ENCODE measurements around the gene WNT1.

The WNT1 gene

DNA sequence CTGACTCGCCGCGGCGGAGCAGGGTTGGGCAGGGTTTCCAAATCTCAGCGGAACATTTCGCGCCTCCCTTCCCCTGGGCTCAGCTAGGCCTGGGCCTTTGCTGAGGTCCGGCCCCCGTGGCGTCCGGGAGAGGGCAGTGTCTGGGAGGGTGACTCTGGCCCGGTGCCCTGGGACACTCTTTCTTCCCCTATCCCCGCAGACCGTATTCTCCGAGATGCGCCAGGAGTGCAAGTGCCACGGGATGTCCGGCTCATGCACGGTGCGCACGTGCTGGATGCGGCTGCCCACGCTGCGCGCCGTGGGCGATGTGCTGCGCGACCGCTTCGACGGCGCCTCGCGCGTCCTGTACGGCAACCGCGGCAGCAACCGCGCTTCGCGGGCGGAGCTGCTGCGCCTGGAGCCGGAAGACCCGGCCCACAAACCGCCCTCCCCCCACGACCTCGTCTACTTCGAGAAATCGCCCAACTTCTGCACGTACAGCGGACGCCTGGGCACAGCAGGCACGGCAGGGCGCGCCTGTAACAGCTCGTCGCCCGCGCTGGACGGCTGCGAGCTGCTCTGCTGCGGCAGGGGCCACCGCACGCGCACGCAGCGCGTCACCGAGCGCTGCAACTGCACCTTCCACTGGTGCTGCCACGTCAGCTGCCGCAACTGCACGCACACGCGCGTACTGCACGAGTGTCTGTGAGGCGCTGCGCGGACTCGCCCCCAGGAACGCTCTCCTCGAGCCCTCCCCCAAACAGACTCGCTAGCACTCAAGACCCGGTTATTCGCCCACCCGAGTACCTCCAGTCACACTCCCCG, 3.0 kb downstream of the WNT1 start:
- TF ChIP-seq POLR2AphosphoS5 (IDR thresholded peaks at IDR 0.05; ENCODE audit: borderline replicate concordance, low read depth, low read length) (no peak), EZH2 (IDR thresholded peaks at IDR 0.05) (no peak), FOXP2 (optimal IDR thresholded peaks at IDR 0.05; ENCODE audit: control extremely low read depth, extremely low read length, insufficient read depth) (no peak)
- H3K9ac ChIP-seq (ENCODE audit: insufficient read length): no peak overlapping the region
- peak overlapping the region; percentile 72 for H3K4me3 ChIP-seq
- no peaks in the 10 kb centered on the region for H3K9me3 ChIP-seq (ENCODE audit: low read depth, low read length)
- DNase-seq (ENCODE audit: low read depth, low spot score): no peak
- no peak overlapping the region for H3K27ac ChIP-seq
- no peaks in the 10 kb centered on the region for H3K36me3 ChIP-seq (ENCODE audit: insufficient read depth, low read length)

DNA sequence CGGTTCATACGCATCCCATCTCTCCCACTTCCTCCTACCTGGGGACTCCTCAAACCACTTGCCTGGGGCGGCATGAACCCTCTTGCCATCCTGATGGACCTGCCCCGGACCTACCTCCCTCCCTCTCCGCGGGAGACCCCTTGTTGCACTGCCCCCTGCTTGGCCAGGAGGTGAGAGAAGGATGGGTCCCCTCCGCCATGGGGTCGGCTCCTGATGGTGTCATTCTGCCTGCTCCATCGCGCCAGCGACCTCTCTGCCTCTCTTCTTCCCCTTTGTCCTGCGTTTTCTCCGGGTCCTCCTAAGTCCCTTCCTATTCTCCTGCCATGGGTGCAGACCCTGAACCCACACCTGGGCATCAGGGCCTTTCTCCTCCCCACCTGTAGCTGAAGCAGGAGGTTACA, 3.6 kb downstream of the WNT1 start:
- DNase-seq (ENCODE audit: low read depth, low spot score): no peak
- Histone ChIP-seq H3K36me3 (ENCODE audit: insufficient read depth, low read length) (no peaks in the 10 kb centered on the region), H3K9me3 (ENCODE audit: low read depth, low read length) (no peaks in the 10 kb centered on the region), H3K4me3 (peak overlapping the region; percentile 72), H3K9ac (ENCODE audit: insufficient read length) (no peak overlapping the region), H3K27ac (no peak overlapping the region)
- TF ChIP-seq EZH2 (IDR thresholded peaks at IDR 0.05): no peak
- TF ChIP-seq FOXP2 (optimal IDR thresholded peaks at IDR 0.05; ENCODE audit: control extremely low read depth, extremely low read length, insufficient read depth): no peak
- no peak for TF ChIP-seq POLR2AphosphoS5 (IDR thresholded peaks at IDR 0.05; ENCODE audit: borderline replicate concordance, low read depth, low read length)

DNA sequence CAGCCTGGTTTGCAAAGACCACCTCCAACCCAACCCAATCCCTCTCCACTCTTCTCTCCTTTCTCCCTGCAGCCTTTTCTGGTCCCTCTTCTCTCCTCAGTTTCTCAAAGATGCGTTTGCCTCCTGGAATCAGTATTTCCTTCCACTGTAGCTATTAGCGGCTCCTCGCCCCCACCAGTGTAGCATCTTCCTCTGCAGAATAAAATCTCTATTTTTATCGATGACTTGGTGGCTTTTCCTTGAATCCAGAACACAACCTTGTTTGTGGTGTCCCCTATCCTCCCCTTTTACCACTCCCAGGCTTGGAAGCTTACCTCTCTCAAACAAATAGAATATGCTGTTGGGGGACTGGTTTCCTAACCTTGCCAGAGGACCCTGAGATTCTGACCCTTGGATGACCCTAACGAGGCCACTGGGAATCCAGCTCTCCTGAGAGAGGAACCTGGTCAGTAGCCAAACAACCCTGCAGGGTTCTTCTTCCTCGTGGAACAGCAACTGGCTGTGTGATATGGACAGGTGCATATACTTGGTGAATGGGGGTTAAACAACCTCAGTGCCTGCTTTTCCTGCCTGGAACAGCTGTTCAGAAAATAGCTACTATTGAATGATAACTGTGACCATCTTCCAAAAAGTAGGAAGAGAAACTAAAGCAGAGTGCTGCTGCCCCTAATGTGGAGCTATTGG, 4.4 kb downstream of the WNT1 start:
- no peaks in the 10 kb centered on the region for H3K9me3 ChIP-seq (ENCODE audit: low read depth, low read length)
- no peak overlapping the region for H3K27ac ChIP-seq
- no peaks in the 10 kb centered on the region for H3K36me3 ChIP-seq (ENCODE audit: insufficient read depth, low read length)
- H3K4me3 ChIP-seq: no peak overlapping the region
- TF ChIP-seq EZH2 (IDR thresholded peaks at IDR 0.05) (no peak), POLR2AphosphoS5 (IDR thresholded peaks at IDR 0.05; ENCODE audit: borderline replicate concordance, low read depth, low read length) (no peak), FOXP2 (optimal IDR thresholded peaks at IDR 0.05; ENCODE audit: control extremely low read depth, extremely low read length, insufficient read depth) (no peak)
- no peak for DNase-seq (ENCODE audit: low read depth, low spot score)
- H3K9ac ChIP-seq (ENCODE audit: insufficient read length): no peak overlapping the region

DNA sequence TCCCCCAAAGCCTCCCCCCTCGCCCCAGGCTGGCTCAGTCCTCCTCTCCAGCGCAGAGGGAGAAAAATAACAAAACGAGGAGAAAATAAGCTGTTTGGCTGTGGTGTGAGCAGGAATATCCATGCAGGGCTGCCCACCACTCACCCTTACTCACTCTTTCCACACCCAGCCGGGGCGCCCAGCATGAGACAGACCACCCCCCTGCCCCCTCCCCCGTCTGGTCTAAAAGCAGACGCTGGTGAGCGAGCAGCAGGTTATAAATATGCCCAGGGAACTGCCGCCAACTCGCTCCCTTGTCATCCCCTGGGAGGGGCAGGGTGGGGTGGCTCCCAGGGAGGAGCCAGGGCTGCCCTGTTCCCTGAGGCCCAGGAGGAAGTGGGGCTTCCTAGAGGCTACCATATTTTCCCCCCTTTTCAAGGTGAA, 7.4 kb downstream of the WNT1 start:
- Histone ChIP-seq H3K9ac (ENCODE audit: insufficient read length) (no peak overlapping the region), H3K27ac (no peak overlapping the region), H3K9me3 (ENCODE audit: low read depth, low read length) (no peaks in the 10 kb centered on the region), H3K4me3 (no peak overlapping the region), H3K36me3 (ENCODE audit: insufficient read depth, low read length) (no peaks in the 10 kb centered on the region)
- no peak for DNase-seq (ENCODE audit: low read depth, low spot score)
- TF ChIP-seq EZH2 (IDR thresholded peaks at IDR 0.05) (no peak), POLR2AphosphoS5 (IDR thresholded peaks at IDR 0.05; ENCODE audit: borderline replicate concordance, low read depth, low read length) (no peak), FOXP2 (optimal IDR thresholded peaks at IDR 0.05; ENCODE audit: control extremely low read depth, extremely low read length, insufficient read depth) (no peak)

DNA sequence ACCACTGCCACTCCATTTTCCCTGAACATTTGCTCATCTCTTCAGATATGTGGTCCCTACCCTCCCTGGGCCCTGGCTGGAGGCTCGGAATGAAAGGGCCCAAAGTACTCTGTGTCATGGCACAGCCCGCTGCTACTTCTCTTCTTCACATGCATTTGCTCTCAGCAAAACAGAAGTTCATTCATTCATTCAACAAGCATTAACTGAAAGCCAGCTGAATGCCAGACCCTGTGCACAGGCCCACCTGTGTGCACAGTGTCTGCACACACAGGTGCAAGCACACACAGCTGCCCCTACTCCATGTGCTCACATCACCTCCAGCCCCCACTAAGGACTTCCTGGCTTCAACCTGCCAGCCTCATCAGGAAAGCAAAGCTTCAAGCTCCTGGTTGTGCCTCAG, 7.8 kb downstream of the WNT1 start:
- H3K27ac ChIP-seq: no peak overlapping the region
- no peak overlapping the region for H3K4me3 ChIP-seq
- DNase-seq (ENCODE audit: low read depth, low spot score): no peak
- H3K9ac ChIP-seq (ENCODE audit: insufficient read length): no peak overlapping the region
- TF ChIP-seq FOXP2 (optimal IDR thresholded peaks at IDR 0.05; ENCODE audit: control extremely low read depth, extremely low read length, insufficient read depth) (no peak), POLR2AphosphoS5 (IDR thresholded peaks at IDR 0.05; ENCODE audit: borderline replicate concordance, low read depth, low read length) (no peak), EZH2 (IDR thresholded peaks at IDR 0.05) (no peak)
- H3K9me3 ChIP-seq (ENCODE audit: low read depth, low read length): no peaks in the 10 kb centered on the region
- no peaks in the 10 kb centered on the region for H3K36me3 ChIP-seq (ENCODE audit: insufficient read depth, low read length)

DNA sequence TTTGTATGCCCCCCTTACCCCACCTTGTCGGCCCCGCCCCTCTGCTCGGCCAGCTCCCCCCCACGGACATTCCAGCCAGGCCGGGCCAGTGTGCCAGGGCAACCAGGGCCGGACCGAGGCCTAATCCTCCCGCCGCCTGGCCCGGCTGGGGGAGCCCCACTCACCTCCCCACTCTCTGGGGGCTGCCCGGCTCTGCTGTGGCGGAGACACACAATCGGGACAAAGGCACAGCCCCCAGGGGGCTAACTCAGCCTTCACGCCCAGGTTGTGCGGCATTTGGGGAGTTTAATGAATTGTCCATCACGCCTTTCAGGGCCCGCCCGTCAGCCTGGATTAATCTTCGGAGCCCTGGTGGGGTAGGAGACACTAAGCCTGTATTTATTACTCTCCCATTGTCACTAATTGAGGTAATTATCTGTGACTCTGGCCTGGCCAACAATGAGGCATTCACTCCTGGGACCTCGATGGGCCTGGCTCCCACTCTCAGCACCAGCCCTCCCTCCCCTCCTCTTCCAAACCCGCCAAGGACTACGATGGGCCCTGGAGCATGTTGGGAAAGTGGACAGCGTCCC, 8.7 kb downstream of the WNT1 start:
- TF ChIP-seq POLR2AphosphoS5 (IDR thresholded peaks at IDR 0.05; ENCODE audit: borderline replicate concordance, low read depth, low read length): no peak
- no peak for TF ChIP-seq EZH2 (IDR thresholded peaks at IDR 0.05)
- no peak for TF ChIP-seq FOXP2 (optimal IDR thresholded peaks at IDR 0.05; ENCODE audit: control extremely low read depth, extremely low read length, insufficient read depth)
- no peaks in the 10 kb centered on the region for H3K36me3 ChIP-seq (ENCODE audit: insufficient read depth, low read length)
- H3K4me3 ChIP-seq: no peak overlapping the region
- H3K27ac ChIP-seq: no peak overlapping the region
- DNase-seq (ENCODE audit: low read depth, low spot score): no peak
- no peak overlapping the region for H3K9ac ChIP-seq (ENCODE audit: insufficient read length)
- H3K9me3 ChIP-seq (ENCODE audit: low read depth, low read length): no peaks in the 10 kb centered on the region

DNA sequence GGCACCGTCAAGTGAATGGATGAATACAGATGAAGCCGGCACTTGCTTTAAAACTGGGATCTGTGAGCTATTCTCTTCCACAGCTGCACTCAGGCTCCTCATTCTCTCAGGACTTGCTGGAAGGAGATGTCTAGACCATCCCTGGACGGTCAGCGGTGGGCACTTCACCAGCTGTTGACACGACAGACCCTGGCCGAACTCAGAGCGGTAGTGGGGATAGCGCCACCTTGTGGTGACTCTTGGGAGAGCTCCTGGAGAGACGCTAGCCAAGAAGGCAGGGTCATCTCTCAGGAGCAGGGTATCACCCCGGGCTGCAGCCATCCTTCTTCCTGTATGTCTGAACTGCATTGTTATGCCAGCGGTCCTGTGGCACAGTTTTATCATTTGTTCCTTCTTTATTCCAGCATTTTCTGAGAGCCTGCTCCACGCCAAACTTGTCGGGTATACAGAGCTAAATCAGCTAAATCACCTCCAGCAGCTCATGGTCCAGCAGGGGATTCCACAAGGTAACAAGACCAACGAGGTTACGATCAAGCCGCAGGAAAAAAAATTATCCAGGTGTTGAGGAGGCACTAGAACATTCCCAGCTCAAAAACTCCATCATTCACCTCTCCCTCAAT, 10.0 kb downstream of the WNT1 start:
- Histone ChIP-seq H3K27ac (no peak overlapping the region), H3K9ac (ENCODE audit: insufficient read length) (no peak overlapping the region), H3K36me3 (ENCODE audit: insufficient read depth, low read length) (no peaks in the 10 kb centered on the region), H3K9me3 (ENCODE audit: low read depth, low read length) (no peaks in the 10 kb centered on the region), H3K4me3 (no peak overlapping the region)
- DNase-seq (ENCODE audit: low read depth, low spot score): no peak
- TF ChIP-seq EZH2 (IDR thresholded peaks at IDR 0.05): no peak
- TF ChIP-seq FOXP2 (optimal IDR thresholded peaks at IDR 0.05; ENCODE audit: control extremely low read depth, extremely low read length, insufficient read depth): no peak
- TF ChIP-seq POLR2AphosphoS5 (IDR thresholded peaks at IDR 0.05; ENCODE audit: borderline replicate concordance, low read depth, low read length): no peak

DNA sequence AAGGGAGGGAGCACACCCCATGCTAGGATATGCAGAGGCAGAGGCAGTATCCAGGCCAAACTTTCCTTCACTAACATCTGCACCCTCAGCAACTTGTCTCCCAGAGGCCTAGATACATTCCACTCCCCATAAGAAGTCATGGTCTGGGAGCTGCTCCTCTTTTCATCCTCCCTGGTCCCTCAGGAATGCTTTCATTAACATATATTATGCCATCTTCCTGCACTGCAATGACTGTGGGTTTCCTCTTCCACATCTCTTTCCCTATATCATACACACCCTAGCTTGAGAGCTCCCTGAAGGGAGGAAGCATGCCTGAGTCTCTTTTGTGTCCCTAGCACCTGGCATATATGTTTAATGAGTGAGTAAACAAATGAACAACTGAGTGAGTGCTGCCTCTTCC, 12.4 kb downstream of the WNT1 start:
- Histone ChIP-seq H3K9me3 (ENCODE audit: low read depth, low read length) (no peaks in the 10 kb centered on the region), H3K4me3 (no peak overlapping the region), H3K36me3 (ENCODE audit: insufficient read depth, low read length) (no peaks in the 10 kb centered on the region), H3K9ac (ENCODE audit: insufficient read length) (no peak overlapping the region), H3K27ac (no peak overlapping the region)
- no peak for DNase-seq (ENCODE audit: low read depth, low spot score)
- no peak for TF ChIP-seq EZH2 (IDR thresholded peaks at IDR 0.05)
- no peak for TF ChIP-seq FOXP2 (optimal IDR thresholded peaks at IDR 0.05; ENCODE audit: control extremely low read depth, extremely low read length, insufficient read depth)
- no peak for TF ChIP-seq POLR2AphosphoS5 (IDR thresholded peaks at IDR 0.05; ENCODE audit: borderline replicate concordance, low read depth, low read length)
